GM18502 (cell line): Measurements from ENCODE around the gene FAM227B.
"Not testable (repeated sequence)": the region's sequence is repeated elsewhere in the genome, so short reads cannot be mapped to it uniquely, and the experiment has no call there.

ENCODE experiments used
- ATAC-seq: cut with Tn5 transposase; IDR thresholded peaks from one replicate; pipeline ENCODE4 v1.9.1; 2021; ENCODE audit warnings: mild to moderate bottlenecking; ENCODE audit not compliant: unreplicated experiment, poor library complexity

The FAM227B gene, protein sequence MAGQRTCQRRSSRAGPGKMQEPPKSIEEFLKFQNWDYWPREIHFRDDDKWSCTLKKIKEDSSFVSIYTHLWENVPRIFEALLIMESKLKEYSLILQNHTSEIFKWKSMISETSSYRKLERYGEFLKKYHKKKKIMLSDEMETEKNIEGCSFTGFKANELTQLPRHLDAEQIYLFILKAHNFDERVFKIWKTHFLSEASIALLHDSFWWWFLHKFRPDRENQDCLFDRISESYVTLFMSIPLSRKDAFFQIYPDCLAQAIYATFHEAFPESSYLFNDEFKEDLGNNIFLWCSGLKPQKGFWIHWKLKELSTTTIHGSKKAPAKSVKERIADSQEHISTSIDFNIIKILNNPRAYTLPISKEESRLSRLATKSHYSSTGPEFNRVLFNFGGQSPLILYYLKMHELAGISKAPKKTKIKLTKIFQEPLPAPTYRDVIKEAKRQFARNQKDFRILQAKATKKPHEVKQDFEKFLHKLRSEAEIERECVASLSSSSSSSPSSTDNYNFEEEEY

DNA sequence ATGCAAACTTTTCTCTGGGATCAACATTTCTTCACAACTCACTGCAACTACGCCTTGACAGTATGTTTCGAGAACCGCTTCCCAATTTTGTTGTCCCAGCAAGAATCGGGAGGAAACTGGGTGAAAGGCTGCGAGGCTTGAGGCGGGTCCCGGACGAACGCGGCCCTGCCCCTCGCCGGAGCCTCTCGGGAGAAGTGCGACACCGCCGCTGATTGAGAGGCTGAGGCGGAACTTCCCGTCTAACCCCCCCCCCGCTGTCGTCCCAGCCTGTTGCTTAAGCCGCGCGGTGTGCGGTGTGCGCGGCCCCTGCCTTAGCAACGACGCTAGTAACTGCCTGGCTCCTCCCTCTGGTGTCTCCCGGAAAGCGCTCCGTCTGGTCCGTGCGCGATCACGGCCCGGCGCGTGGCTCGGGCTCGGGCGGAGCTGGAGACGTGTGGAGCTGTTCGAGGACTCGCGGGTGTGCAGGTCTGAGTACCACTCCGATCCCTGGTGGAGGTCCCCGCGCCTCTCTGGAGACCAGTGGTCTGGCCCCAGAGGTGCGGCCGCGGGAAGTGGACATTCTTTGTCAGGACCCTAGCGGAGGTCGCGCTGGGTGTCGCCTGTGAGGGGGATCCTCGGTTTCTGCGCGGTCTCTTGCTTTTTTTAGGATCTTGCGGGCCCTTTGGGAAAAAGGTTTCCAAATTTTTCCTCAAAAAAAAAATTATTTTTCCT, at the start of gene FAM227B, which contains the start of gene DTWD1:
Gene FAM227B, minus strand, starts transcription at position 161 of the 711 bp plus-strand sequence. CDS start 5,647 bp downstream, outside the sequence.
Gene DTWD1, plus strand, starts transcription at position 391 of the 711 bp plus-strand sequence. CDS start 4,120 bp downstream, outside the sequence.
- ATAC-seq, result peak; percentile 98

DNA sequence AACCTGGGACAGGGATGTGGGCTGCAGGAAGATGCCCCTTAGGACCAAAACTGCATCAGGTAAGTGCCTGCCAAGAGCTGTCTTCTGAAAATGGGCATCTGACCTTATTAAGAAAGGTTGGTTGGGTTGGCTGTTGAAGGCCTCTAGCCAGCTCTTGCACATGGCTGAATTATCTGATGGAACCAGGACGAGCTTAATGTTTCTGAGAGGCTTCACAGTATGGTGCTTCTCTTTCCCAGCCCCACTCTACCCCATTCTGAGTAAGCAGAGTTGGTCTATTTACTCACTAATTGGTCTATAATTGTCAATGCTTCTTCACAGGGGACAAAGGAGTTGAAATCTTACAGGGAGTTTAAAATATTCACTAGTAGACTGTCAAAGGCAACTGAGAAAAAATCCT, 48.7 kb upstream of the FAM227B start:
- ATAC-seq, result no peak

DNA sequence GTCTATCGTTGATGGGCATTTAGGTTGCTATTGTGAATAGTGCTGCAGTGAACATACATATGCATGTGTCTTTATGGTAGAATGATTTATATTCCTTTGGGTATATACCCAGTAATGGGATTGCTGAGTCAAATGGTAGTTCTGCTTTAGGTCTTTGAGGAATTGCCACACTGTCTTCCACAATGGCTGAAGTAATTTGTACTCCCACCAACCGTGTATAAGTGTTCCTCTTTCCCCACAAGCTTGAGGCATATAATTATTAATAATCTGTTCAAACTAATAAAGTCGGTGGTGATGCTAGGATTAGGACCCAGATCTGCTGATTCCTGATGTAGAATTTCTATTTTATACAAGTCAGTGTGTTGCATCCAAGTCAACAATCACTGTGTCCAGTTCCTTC, 45.9 kb upstream of the FAM227B start:
- not testable (repeated sequence) for ATAC-seq

GRCh38 chr15:49664716-49665115, 44.1 kb upstream of the FAM227B start:
- ATAC-seq, result no peak

GRCh38 chr15:49656734-49657133, 36.1 kb upstream of the FAM227B start:
- no peak for ATAC-seq

DNA sequence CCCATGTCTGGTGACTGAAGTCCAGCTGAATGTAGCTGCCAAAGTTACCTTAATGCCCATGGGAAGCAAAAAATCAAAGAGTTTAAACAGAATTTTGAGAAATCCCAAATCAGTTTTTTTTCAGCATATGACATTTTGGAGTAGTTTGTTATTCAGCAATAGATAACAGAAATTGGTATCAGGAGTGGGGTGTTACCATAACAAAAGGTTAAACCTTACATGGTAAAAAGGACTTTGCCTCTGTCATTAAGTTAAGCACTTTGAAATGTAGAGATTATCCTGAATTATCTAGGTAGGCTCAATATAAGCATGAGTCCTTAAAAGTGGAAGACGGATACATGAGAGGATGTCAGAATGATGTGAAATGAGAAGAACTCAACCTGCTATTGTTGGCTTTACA, 32.3 kb upstream of the FAM227B start:
- ATAC-seq, result no peak

DNA sequence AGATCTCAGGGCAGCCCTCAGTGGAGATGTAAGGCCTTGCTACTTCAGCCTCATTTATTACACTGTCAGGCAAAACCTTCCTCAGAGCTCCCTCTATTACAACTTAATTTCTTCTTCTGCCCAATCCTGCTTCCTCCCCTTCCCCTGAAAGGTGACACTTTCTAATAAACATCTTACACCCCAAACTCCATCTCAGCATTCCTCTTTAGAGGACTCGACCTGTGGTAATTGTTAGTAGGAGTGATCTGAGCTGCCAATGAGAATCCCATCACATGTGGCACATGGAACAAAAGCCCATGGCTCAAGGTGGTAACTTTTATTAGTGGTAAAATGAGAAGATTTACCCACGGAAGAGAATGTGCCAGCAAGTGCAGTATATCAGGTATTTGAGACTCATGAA, 30.1 kb upstream of the FAM227B start:
- no peak for ATAC-seq

DNA sequence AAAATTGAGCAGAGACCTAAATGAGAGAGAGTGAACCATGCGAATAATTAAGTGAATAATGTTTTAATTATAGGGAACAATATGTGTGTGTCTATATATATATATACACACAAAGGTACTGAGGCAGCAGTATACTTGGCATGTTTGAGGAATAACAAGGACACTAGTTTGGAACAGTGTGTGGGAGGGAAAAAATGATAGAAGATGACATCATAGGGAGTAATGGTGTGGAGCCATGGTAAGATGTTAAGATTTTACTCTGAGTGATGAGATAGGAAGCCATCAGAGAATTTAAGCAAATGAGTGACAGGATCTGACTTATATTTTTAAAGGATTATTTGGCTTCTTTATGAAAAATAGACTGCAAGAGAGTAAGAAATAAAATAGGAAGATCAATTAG, 29.4 kb upstream of the FAM227B start:
- ATAC-seq, result no peak

- no peak for ATAC-seq
Measured at GRCh38 chr15:49646891-49647290, 26.3 kb upstream of the FAM227B start.

DNA sequence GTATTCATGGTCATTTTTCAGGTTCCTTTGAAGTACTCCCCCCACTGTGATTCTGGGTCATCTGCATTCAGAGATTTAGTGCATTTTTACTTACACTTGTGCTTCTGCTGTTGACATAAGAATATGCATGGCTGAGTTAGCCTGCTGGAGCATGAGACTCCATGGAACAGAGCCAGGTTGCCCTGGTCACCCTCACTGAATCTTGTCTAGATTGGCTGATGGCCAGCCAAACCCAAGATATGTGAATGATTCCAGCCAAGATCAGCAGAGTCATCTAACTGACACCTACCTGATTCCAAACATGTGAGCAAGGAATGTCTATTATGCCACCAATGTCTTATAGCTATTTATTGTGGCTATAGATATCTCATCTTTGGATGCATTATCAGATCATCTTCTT, 25.3 kb upstream of the FAM227B start:
- no peak for ATAC-seq

GRCh38 chr15:49645277-49645676, 24.7 kb upstream of the FAM227B start:
- no peak for ATAC-seq

- no peak for ATAC-seq
Measured at GRCh38 chr15:49644364-49644794, 23.8 kb upstream of the FAM227B start.

DNA sequence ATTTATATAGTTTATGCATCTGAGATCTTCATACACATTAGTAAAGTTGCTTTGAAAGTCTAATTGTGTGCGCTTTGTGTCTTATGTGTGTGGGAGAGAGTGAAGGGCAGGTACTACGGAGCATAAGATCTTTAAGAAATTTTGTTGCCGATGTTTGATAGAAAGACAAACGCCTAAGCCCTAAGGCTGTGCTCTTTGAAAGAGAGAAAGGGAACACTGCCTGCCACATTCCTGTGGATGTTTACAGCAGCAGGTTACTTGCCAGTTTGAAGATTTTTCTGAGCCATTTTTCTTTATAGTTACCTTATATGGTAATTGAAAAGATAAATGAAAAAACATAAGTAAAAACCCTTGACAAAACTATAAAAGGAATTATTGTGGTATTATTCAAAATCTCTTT, 17.2 kb upstream of the FAM227B start:
- ATAC-seq, result no peak

DNA sequence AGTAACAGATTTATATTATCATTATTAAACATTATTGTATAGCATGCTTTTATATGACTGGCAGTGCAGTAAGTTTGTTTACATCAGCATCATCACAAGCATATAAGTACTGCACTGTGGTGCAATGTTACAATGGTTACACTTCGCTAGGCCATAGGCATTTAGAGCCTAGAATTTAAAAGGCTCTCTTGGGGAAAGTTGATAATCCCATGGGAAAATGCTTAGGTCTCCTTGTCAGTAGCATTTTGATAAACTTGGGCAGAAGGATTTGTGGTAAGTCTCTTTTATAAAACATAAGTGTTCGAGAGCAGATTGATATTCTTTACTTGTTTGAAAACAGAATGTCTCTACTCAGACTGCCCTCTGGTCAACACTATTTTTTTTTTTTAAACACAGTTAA, 7.8 kb upstream of the FAM227B start:
- ATAC-seq, result no peak

DNA sequence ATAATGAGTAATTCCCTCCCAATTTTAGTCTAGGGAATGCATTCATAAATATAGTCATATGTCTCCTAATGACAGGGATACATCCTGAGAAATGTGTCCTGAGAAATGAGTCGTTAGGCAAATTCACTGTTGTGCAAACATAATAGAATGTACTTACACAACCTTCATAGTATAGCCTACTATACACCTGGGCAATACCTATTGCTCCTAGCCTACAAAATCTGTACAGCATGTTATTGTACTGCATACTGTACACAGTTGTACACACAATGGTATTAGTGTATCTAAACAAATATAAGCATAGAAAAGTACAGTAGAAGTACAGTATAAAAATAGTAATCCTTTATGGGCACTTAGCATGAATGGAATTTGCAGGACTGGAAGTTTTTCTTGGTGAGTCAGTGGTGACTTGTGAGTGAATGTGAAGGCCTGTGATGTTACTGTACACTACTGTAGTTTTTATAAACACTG, 6.8 kb upstream of the FAM227B start:
- ATAC-seq, result no peak

DNA sequence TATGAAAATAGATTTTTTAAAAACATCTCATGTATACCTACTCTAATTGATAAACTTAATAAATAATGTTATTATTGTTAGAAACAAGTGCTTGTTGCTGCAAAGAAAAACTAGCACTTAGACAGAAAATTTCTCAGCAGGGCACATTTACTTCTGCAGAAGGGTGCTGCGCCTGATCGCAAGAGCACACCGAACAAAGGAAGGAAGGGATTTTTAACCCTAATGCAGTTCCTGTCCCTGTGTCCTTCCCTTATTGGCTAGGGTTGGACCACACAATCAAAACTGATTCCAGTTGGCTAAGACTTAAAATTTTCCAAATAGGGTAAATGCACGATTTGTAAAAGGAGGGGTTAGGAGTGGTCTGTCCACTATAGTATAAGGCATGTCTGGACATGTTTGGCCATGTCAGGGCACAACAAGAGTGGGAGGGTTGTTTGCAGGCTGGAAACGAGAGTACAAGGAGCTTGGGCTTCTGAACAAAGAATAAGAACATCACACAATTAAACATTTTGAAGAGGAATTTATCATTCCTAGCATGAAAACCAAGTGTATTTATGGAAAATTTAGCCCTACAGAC, 4.9 kb upstream of the FAM227B start:
- no peak for ATAC-seq

DNA sequence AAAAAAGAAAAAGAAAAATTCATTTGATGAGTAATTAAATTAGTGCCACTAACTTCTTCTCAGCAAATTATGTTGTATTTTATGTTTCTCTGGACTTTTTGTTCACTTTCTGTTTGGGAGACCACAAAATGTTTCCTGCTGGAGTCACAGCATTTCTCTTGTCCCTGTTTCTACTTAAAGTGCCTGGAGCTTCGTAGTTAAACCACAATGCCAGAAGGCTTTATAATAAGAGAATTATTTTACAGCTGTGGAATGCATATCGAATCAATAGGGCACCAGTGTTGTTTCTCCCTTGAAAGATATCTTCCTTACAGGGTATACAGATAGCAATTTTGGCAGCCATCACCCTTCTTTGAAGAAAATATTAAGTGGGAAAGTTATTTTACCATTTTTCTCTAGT, 3.4 kb upstream of the FAM227B start:
- no peak for ATAC-seq

- ATAC-seq, result no peak
Measured at GRCh38 chr15:49622561-49622960, 1.9 kb upstream of the FAM227B start.

DNA sequence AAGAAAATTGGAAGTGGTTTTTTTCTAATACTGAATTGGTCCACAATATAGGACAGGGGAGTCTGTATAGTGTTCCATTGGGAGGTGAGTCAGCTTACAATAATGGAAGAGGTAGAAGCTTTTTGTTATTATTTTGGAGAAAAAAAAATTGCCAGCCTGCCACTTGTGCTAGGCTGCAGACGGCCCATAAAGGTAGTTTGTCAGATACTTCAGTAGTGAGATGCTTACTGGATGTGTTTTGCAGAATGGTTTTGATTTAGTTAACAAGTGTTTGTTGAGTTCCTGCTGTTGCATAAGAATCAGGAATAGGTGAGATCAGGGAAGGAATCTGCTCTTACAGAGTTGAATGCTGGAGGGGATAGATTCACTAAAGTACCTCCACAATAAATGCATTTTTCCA, 1.3 kb upstream of the FAM227B start:
- no peak for ATAC-seq

- ATAC-seq, result no peak
Measured at GRCh38 chr15:49621401-49621811, 788 bp upstream of the FAM227B start.

DNA sequence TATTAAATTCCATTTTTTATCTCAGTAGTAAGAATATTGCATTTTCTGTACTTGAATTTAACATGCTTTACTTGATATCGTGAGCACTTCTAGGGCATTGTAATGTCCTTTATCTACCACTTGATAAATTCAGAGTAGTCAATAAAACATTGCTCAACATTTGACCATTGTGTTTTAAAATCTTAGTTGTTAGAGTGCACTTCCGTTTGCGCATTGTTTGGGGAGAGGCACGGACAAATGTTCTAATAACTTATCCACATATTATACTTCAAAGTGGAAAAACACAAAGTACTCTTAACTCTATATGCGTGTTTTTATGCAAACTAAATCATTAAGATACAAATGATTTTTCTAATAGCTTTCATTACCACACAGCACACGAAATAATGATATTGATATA, 419 bp downstream of the FAM227B start:
- peak; percentile 1 for ATAC-seq
